PC-9 (cell line): ENCODE results near the gene ADIPOQ.
"Not testable (repeated sequence)": the region's sequence is repeated elsewhere in the genome, so short reads cannot be mapped to it uniquely, and the experiment has no call there.

Source experiments
- EZH2 ChIP-seq: fragments of 200-600 bp; sonication (generic); IDR thresholded peaks from 2 replicates; pipeline ENCODE4 v1.8.0; 2017; ENCODE audit warnings: antibody characterized with exemption, low read depth
- TF ChIP-seq, protein P1 (sequence below): fragments of 200-600 bp; sonication (generic); conservative IDR thresholded peaks from 2 replicates; pipeline ENCODE4 v1.6.1; 2017; ENCODE audit warnings: mixed run types, antibody characterized with exemption, mild to moderate bottlenecking, moderate library complexity

DNA sequence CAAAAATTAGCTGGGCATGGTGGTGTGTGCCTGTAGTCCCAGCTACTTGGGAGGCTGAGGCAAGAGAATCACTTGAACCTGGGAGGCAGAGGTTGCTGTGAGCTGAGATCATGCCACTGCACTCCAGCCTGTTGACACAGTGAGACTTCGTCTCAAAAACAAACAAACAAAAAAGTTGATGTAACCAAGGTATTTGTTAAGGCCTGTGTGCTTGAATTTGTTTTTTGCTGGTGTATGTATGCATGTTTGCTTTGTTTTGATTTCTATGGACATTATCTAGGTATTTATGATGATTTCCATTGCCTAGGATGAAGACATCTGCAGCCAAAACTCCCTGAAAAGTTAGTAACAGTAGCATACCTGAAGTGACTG is 20.1 kb upstream of the ADIPOQ start:
- TF ChIP-seq, protein P1, sequence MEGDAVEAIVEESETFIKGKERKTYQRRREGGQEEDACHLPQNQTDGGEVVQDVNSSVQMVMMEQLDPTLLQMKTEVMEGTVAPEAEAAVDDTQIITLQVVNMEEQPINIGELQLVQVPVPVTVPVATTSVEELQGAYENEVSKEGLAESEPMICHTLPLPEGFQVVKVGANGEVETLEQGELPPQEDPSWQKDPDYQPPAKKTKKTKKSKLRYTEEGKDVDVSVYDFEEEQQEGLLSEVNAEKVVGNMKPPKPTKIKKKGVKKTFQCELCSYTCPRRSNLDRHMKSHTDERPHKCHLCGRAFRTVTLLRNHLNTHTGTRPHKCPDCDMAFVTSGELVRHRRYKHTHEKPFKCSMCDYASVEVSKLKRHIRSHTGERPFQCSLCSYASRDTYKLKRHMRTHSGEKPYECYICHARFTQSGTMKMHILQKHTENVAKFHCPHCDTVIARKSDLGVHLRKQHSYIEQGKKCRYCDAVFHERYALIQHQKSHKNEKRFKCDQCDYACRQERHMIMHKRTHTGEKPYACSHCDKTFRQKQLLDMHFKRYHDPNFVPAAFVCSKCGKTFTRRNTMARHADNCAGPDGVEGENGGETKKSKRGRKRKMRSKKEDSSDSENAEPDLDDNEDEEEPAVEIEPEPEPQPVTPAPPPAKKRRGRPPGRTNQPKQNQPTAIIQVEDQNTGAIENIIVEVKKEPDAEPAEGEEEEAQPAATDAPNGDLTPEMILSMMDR: not testable (repeated sequence)
- TF ChIP-seq EZH2: not testable (repeated sequence)
